Endothelial cell (in vitro differentiated cells): ENCODE measurements around the gene TRMT11. TPM values are rescaled to one million over a fixed set of nuclear protein-coding genes. Genes with fewer than 3 reads are reported as not detected.

Experiments used
- DNase-seq: peaks from one replicate; pipeline ENCODE4 v3.0.0; 2021; ENCODE audit warnings: low spot score
- H3K27ac Mint-ChIP-seq: one replicate; pipeline ENCODE4 v1.8.0; 2021; ENCODE audit warnings: mixed read lengths, inconsistent platforms; ENCODE audit not compliant: unreplicated experiment
- H3K27me3 Mint-ChIP-seq: one replicate; pipeline ENCODE4 v1.8.0; 2021; ENCODE audit warnings: mild to moderate bottlenecking, moderate library complexity, mixed read lengths, inconsistent platforms; ENCODE audit not compliant: unreplicated experiment
- H3K36me3 Mint-ChIP-seq: one replicate; pipeline ENCODE4 v1.8.0; 2021; ENCODE audit warnings: mild to moderate bottlenecking, low read depth, mixed read lengths, inconsistent platforms; ENCODE audit not compliant: unreplicated experiment
- H3K4me1 Mint-ChIP-seq: one replicate; pipeline ENCODE4 v1.8.0; 2021; ENCODE audit warnings: mild to moderate bottlenecking, mixed read lengths, inconsistent platforms; ENCODE audit not compliant: unreplicated experiment
- H3K4me3 Mint-ChIP-seq: one replicate; pipeline ENCODE4 v1.8.0; 2021; ENCODE audit warnings: mild to moderate bottlenecking, mixed read lengths, inconsistent platforms; ENCODE audit not compliant: unreplicated experiment
- H3K9me3 Mint-ChIP-seq: one replicate; pipeline ENCODE4 v1.8.0; 2021; ENCODE audit warnings: mixed read lengths, inconsistent platforms; ENCODE audit not compliant: unreplicated experiment
- total RNA-seq: library from RNA; stranded (reverse); fragmentation: NEBNext Ultra II Directional; extraction: Animal tissue kit (Norgen Biotek cat#: 25700); gene quantifications from one replicate; pipeline ENCODE4 v1.2.1, GENCODE V29; 2021; ENCODE audit not compliant: unreplicated experiment
- TF ChIP-seq, protein P1 (sequence below): fragments of 200-600 bp; sonication (generic); IDR thresholded peaks from one replicate; pipeline ENCODE4 v1.5.0; 2021; ENCODE audit warnings: antibody characterized with exemption; ENCODE audit not compliant: unreplicated experiment

TRMT11 gene
- total RNA-seq, 1 donor from 2014 or later: 9.6 TPM

DNA sequence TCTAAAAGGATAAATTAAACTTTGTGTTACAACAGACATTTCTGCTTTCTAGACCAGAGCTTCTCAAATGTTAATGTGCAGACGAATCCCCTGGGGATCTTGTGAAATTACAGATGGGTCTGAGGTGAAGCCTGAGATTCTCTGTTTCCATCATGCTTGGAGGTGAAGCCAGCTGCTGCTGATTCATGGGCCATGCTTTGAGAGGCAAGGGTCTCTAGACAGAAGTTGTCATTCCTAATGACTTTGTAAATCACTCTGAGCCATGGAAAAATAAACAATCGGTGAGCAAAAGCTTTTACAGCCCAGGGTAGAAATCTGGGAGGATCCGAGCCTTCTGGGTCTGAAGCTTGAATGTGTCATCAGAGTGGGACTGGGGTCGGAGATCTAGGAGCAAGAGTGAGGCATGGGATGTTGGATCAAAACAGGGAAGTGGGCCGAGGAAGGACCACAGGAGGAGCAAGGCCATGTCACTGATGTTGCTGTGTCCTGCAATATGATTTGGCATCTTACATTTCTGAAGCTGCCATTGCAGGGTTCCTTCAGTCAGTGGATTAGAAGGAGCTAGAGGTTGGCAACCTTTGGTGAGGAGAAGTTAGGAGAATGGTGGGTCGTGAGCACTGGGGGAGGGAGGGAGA lies 77.3 kb downstream of the TRMT11 start:
- no peaks in the 10 kb centered on the region for H3K36me3 Mint-ChIP-seq
- H3K4me1 Mint-ChIP-seq: no peaks in the 10 kb centered on the region
- DNase-seq: no peak
- H3K9me3 Mint-ChIP-seq: no peaks in the 10 kb centered on the region
- TF ChIP-seq, protein P1, sequence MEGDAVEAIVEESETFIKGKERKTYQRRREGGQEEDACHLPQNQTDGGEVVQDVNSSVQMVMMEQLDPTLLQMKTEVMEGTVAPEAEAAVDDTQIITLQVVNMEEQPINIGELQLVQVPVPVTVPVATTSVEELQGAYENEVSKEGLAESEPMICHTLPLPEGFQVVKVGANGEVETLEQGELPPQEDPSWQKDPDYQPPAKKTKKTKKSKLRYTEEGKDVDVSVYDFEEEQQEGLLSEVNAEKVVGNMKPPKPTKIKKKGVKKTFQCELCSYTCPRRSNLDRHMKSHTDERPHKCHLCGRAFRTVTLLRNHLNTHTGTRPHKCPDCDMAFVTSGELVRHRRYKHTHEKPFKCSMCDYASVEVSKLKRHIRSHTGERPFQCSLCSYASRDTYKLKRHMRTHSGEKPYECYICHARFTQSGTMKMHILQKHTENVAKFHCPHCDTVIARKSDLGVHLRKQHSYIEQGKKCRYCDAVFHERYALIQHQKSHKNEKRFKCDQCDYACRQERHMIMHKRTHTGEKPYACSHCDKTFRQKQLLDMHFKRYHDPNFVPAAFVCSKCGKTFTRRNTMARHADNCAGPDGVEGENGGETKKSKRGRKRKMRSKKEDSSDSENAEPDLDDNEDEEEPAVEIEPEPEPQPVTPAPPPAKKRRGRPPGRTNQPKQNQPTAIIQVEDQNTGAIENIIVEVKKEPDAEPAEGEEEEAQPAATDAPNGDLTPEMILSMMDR: no peak
- no peaks in the 10 kb centered on the region for H3K27me3 Mint-ChIP-seq
- no peak overlapping the region for H3K4me3 Mint-ChIP-seq
- H3K27ac Mint-ChIP-seq: no peak overlapping the region

- H3K27ac Mint-ChIP-seq: no peak overlapping the region
These were observed 78.0 kb downstream of the TRMT11 start for GRCh38 chr6:126064257-126064747.

DNA sequence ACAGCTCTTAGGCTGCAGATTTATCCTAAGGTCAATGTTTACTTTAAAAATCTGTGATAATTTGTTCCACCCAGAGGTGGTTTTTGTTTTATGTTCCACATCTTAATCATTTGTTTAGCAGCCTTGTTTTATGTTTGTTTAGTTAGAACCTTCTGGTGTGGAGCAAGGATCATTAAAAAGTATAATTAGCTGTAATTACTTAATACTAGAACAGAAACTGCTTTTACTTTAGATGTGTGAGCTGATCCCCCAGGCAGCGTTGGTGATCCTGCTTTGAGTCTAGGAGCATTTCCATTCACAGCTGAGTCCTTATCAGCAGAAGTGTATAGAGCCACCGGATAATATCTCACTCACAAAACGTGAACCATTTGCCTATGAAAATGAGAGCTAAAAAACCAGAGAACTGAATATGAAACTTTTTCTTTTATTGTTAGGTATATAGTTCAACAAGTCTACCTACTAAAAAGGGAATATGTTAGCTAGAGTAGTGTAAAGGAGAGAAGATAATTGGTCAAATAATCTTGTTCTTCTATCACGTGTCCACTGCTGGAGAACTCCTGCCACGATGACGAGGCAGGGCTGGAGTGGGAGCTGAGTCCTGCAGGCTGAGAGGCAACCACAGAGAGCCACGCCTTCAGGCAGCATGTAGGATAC lies 78.5 kb downstream of the TRMT11 start:
- H3K27ac Mint-ChIP-seq: no peak overlapping the region
- no peak for DNase-seq
- H3K36me3 Mint-ChIP-seq: no peaks in the 10 kb centered on the region

More at GRCh38 chr6:126064257-126064747, 78.0 kb downstream of the TRMT11 start:
- no peaks in the 10 kb centered on the region for H3K36me3 Mint-ChIP-seq
- H3K4me1 Mint-ChIP-seq: no peaks in the 10 kb centered on the region
- TF ChIP-seq, protein P1: no peak
- H3K27me3 Mint-ChIP-seq: no peaks in the 10 kb centered on the region
- H3K9me3 Mint-ChIP-seq: no peaks in the 10 kb centered on the region
- H3K4me3 Mint-ChIP-seq: no peak overlapping the region
- DNase-seq: no peak

DNA sequence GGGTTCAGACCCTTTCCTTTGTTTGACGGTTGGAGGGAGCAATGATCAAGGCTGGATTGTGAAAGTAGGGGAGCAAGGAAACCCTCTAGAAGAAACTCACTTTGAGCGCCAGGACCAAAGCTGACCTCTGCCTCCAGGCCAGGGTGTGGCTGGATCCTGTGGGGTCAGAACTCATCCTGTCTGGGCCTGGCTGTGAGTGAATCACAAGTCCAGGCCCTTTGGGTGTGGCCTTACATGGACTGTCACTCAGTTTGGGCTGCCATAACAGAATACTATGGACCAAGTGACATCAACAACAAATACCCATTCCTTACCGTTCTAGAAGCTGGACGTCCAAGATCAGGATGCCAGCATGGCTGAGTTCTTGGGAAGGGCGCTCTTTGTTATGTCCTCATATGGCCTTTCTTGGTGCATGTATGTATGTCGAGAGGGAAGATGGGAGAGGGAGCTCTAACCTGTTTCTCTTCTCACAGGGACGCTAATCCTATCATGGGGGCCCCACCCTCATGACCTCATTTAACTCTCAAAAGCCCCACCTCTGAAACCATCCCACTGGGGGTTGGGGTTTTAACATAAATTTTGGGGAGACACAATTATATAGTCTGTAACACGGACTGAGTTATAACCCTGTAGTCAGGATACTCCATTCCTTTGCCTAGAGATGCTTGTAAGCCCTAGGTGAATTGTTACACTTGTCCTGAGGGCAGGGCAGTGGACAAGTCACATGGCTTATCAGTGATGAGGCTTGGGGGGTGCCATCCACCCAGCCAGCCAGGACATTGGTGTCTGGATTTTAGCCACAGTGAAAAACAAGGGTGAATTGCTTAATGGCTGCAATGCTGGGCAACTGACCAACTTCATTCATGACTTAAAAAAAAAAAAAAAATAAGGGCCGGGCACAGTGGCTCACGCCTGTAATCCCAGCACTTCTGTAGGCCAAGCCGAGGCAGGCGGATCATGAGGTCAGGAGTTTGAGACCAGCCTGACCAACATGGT lies 80.0 kb downstream of the TRMT11 start:
- DNase-seq: no peak
- Mint-ChIP-seq H3K27ac (no peak overlapping the region), H3K27me3 (peaks cover 2% of the 10 kb centered on the region), H3K36me3 (no peaks in the 10 kb centered on the region), H3K9me3 (no peaks in the 10 kb centered on the region), H3K4me3 (no peak overlapping the region), H3K4me1 (no peaks in the 10 kb centered on the region)
- TF ChIP-seq, protein P1: no peak

More for the DNA sequence above, 78.5 kb downstream of the TRMT11 start:
- H3K9me3 Mint-ChIP-seq: no peaks in the 10 kb centered on the region
- TF ChIP-seq, protein P1: no peak
- H3K4me1 Mint-ChIP-seq: no peaks in the 10 kb centered on the region
- no peaks in the 10 kb centered on the region for H3K27me3 Mint-ChIP-seq
- H3K4me3 Mint-ChIP-seq: no peak overlapping the region
